Measurements from ENCODE around the gene DGCR8. TPM values are rescaled to one million over a fixed set of nuclear protein-coding genes. Genes with fewer than 3 reads are reported as not detected.

DGCR8 gene
- total and polyA plus RNA-seq, 2 donors = 20.3 to 22.5 TPM

- WGBS = 98% methylated on average over 25 of the region's 25 CpGs
- Histone ChIP-seq H3K27me3 (ENCODE audit: control insufficient read depth in 2 of 2, insufficient read depth in 1 of 2, low read length in 1 of 2) (no peaks in the 10 kb centered on the region), H3K4me3 (ENCODE audit: low read length in 2 of 2) (no peak overlapping the region), H3K36me3 (ENCODE audit: control insufficient read depth in 2 of 2, insufficient read depth in 2 of 2, low read length in 1 of 2) (peaks cover 16 to 48% of the 10 kb centered on the region in 2 donors), H3K9me3 (ENCODE audit: control insufficient read depth in 2 of 2, insufficient read depth in 1 of 2, low read length in 1 of 2) (no peaks in the 10 kb centered on the region), H3K4me1 (ENCODE audit: control insufficient read depth in 2 of 2, insufficient read depth in 2 of 2, low read length in 2 of 2) (no peaks in the 10 kb centered on the region), H3K27ac (ENCODE audit: low read depth in 1 of 2, low read length in 1 of 2) (no peak overlapping the region)
- DNase-seq (ENCODE audit: low read depth in 6 of 9, low spot score in 9 of 9) = no peak
Measured at GRCh38 chr22:20036535-20037392, 43.3 kb upstream of the DGCR8 start.

- WGBS = 91% methylated on average over 3 of the region's 3 CpGs
- Histone ChIP-seq H3K9me3 (ENCODE audit: control insufficient read depth in 2 of 2, insufficient read depth in 1 of 2, low read length in 1 of 2) (no peaks in the 10 kb centered on the region), H3K27ac (ENCODE audit: low read depth in 1 of 2, low read length in 1 of 2) (no peak overlapping the region), H3K27me3 (ENCODE audit: control insufficient read depth in 2 of 2, insufficient read depth in 1 of 2, low read length in 1 of 2) (no peaks in the 10 kb centered on the region), H3K4me3 (ENCODE audit: low read length in 2 of 2) (no peak overlapping the region), H3K36me3 (ENCODE audit: control insufficient read depth in 2 of 2, insufficient read depth in 2 of 2, low read length in 1 of 2) (peaks cover 18 to 41% of the 10 kb centered on the region in 2 donors), H3K4me1 (ENCODE audit: control insufficient read depth in 2 of 2, insufficient read depth in 2 of 2, low read length in 2 of 2) (no peaks in the 10 kb centered on the region)
- no peak for DNase-seq (ENCODE audit: low read depth in 6 of 9, low spot score in 9 of 9)
Measured at GRCh38 chr22:20037419-20037818, 42.6 kb upstream of the DGCR8 start.

- Histone ChIP-seq H3K9me3 (ENCODE audit: control insufficient read depth in 2 of 2, insufficient read depth in 1 of 2, low read length in 1 of 2) (no peaks in the 10 kb centered on the region), H3K36me3 (ENCODE audit: control insufficient read depth in 2 of 2, insufficient read depth in 2 of 2, low read length in 1 of 2) (peaks cover 26 to 41% of the 10 kb centered on the region in 2 donors), H3K4me1 (ENCODE audit: control insufficient read depth in 2 of 2, insufficient read depth in 2 of 2, low read length in 2 of 2) (no peaks in the 10 kb centered on the region), H3K4me3 (ENCODE audit: low read length in 2 of 2) (no peak overlapping the region), H3K27me3 (ENCODE audit: control insufficient read depth in 2 of 2, insufficient read depth in 1 of 2, low read length in 1 of 2) (no peaks in the 10 kb centered on the region), H3K27ac (ENCODE audit: low read depth in 1 of 2, low read length in 1 of 2) (no peak overlapping the region)
- 98% methylated on average over 7 of the region's 7 CpGs for WGBS
- no peak for DNase-seq (ENCODE audit: low read depth in 6 of 9, low spot score in 9 of 9)
Measured at GRCh38 chr22:20038574-20038973, 41.5 kb upstream of the DGCR8 start.

- Histone ChIP-seq H3K36me3 (ENCODE audit: control insufficient read depth in 2 of 2, insufficient read depth in 2 of 2, low read length in 1 of 2) (peaks cover 32 to 50% of the 10 kb centered on the region in 2 donors), H3K4me3 (ENCODE audit: low read length in 2 of 2) (no peak overlapping the region), H3K27me3 (ENCODE audit: control insufficient read depth in 2 of 2, insufficient read depth in 1 of 2, low read length in 1 of 2) (no peaks in the 10 kb centered on the region), H3K27ac (ENCODE audit: low read depth in 1 of 2, low read length in 1 of 2) (no peak overlapping the region), H3K9me3 (ENCODE audit: control insufficient read depth in 2 of 2, insufficient read depth in 1 of 2, low read length in 1 of 2) (no peaks in the 10 kb centered on the region), H3K4me1 (ENCODE audit: control insufficient read depth in 2 of 2, insufficient read depth in 2 of 2, low read length in 2 of 2) (no peaks in the 10 kb centered on the region)
- 95% methylated on average over 9 of the region's 9 CpGs for WGBS
- no peak for DNase-seq (ENCODE audit: low read depth in 6 of 9, low spot score in 9 of 9)
Measured at GRCh38 chr22:20039683-20040325, 40.2 kb upstream of the DGCR8 start.

- 98% methylated on average over 7 of the region's 7 CpGs for WGBS
- DNase-seq (ENCODE audit: low read depth in 6 of 9, low spot score in 9 of 9) = no peak
- Histone ChIP-seq H3K9me3 (ENCODE audit: control insufficient read depth in 2 of 2, insufficient read depth in 1 of 2, low read length in 1 of 2) (no peaks in the 10 kb centered on the region), H3K4me3 (ENCODE audit: low read length in 2 of 2) (no peak overlapping the region), H3K27me3 (ENCODE audit: control insufficient read depth in 2 of 2, insufficient read depth in 1 of 2, low read length in 1 of 2) (no peaks in the 10 kb centered on the region), H3K27ac (ENCODE audit: low read depth in 1 of 2, low read length in 1 of 2) (no peak overlapping the region), H3K36me3 (ENCODE audit: control insufficient read depth in 2 of 2, insufficient read depth in 2 of 2, low read length in 1 of 2) (peaks cover 32 to 53% of the 10 kb centered on the region in 2 donors), H3K4me1 (ENCODE audit: control insufficient read depth in 2 of 2, insufficient read depth in 2 of 2, low read length in 2 of 2) (no peaks in the 10 kb centered on the region)
Measured at GRCh38 chr22:20040327-20041200, 39.5 kb upstream of the DGCR8 start.

GRCh38 chr22:20043057-20043996 lies 36.7 kb upstream of the DGCR8 start:
- no peak for DNase-seq (ENCODE audit: low read depth in 6 of 9, low spot score in 9 of 9)
- no peaks in the 10 kb centered on the region for H3K9me3 ChIP-seq (ENCODE audit: control insufficient read depth in 2 of 2, insufficient read depth in 1 of 2, low read length in 1 of 2)
- H3K4me3 ChIP-seq (ENCODE audit: low read length in 2 of 2) = no peak overlapping the region
- peaks cover 41 to 47% of the 10 kb centered on the region in 2 donors for H3K36me3 ChIP-seq (ENCODE audit: control insufficient read depth in 2 of 2, insufficient read depth in 2 of 2, low read length in 1 of 2)
- WGBS = 96% methylated on average over 26 of the region's 26 CpGs
- H3K27me3 ChIP-seq (ENCODE audit: control insufficient read depth in 2 of 2, insufficient read depth in 1 of 2, low read length in 1 of 2) = no peaks in the 10 kb centered on the region
- no peaks in the 10 kb centered on the region for H3K4me1 ChIP-seq (ENCODE audit: control insufficient read depth in 2 of 2, insufficient read depth in 2 of 2, low read length in 2 of 2)
- no peak overlapping the region for H3K27ac ChIP-seq (ENCODE audit: low read depth in 1 of 2, low read length in 1 of 2)

- Histone ChIP-seq H3K27me3 (ENCODE audit: control insufficient read depth in 2 of 2, insufficient read depth in 1 of 2, low read length in 1 of 2) (no peaks in the 10 kb centered on the region), H3K36me3 (ENCODE audit: control insufficient read depth in 2 of 2, insufficient read depth in 2 of 2, low read length in 1 of 2) (peaks cover 37 to 41% of the 10 kb centered on the region in 2 donors), H3K27ac (ENCODE audit: low read depth in 1 of 2, low read length in 1 of 2) (no peak overlapping the region), H3K4me1 (ENCODE audit: control insufficient read depth in 2 of 2, insufficient read depth in 2 of 2, low read length in 2 of 2) (no peaks in the 10 kb centered on the region), H3K9me3 (ENCODE audit: control insufficient read depth in 2 of 2, insufficient read depth in 1 of 2, low read length in 1 of 2) (no peaks in the 10 kb centered on the region), H3K4me3 (ENCODE audit: low read length in 2 of 2) (no peak overlapping the region)
- WGBS = 98% methylated on average over 7 of the region's 7 CpGs
- DNase-seq (ENCODE audit: low read depth in 6 of 9, low spot score in 9 of 9) = no peak
Measured at GRCh38 chr22:20043997-20044342, 36.1 kb upstream of the DGCR8 start.

- H3K36me3 ChIP-seq (ENCODE audit: control insufficient read depth in 2 of 2, insufficient read depth in 2 of 2, low read length in 1 of 2) = peaks cover 37 to 41% of the 10 kb centered on the region in 2 donors
- DNase-seq (ENCODE audit: low read depth in 6 of 9, low spot score in 9 of 9) = no peak
- WGBS = 98% methylated on average over 10 of the region's 10 CpGs
- no peaks in the 10 kb centered on the region for H3K9me3 ChIP-seq (ENCODE audit: control insufficient read depth in 2 of 2, insufficient read depth in 1 of 2, low read length in 1 of 2)
- no peak overlapping the region for H3K4me3 ChIP-seq (ENCODE audit: low read length in 2 of 2)
- no peak overlapping the region for H3K27ac ChIP-seq (ENCODE audit: low read depth in 1 of 2, low read length in 1 of 2)
- no peaks in the 10 kb centered on the region for H3K4me1 ChIP-seq (ENCODE audit: control insufficient read depth in 2 of 2, insufficient read depth in 2 of 2, low read length in 2 of 2)
- H3K27me3 ChIP-seq (ENCODE audit: control insufficient read depth in 2 of 2, insufficient read depth in 1 of 2, low read length in 1 of 2) = no peaks in the 10 kb centered on the region
Measured at GRCh38 chr22:20044495-20045151, 35.4 kb upstream of the DGCR8 start.
